Mesenteric fat pad (tissue), 1 donor: ENCODE measurements around the gene VAT1. TPM values are rescaled to one million over a fixed set of nuclear protein-coding genes. Genes with fewer than 3 reads are reported as not detected.
"Not testable (repeated sequence)": the region's sequence is repeated elsewhere in the genome, so short reads cannot be mapped to it uniquely, and the experiment has no call there.

Experiments used
- DNase-seq: peaks from one replicate; pipeline ENCODE4 v3.0.0-alpha.2; 2020; ENCODE audit warnings: low spot score
- total RNA-seq: library from RNA; stranded (reverse); fragmentation: NEBNext Ultra II Directional; extraction: Animal tissue kit (Norgen Biotek cat#: 25700); gene quantifications from one replicate; pipeline ENCODE4 v1.2.1, GENCODE V29; 2021
- donor health status: DM: yes; HTN: yes; CAD: no.

Gene VAT1
- total RNA-seq, 1 donor from 2014 or later: 315 TPM

GRCh38 chr17:42975701-42976100, 46.5 kb downstream of the VAT1 start:
- peak; percentile 20 for DNase-seq

GRCh38 chr17:42975265-42975664, 46.9 kb downstream of the VAT1 start:
- no peak for DNase-seq

- not testable (repeated sequence) for DNase-seq
These were observed 48.9 kb downstream of the VAT1 start for GRCh38 chr17:42973323-42973722.

GRCh38 chr17:42971589-42971988, 50.6 kb downstream of the VAT1 start:
- peak; percentile 69 for DNase-seq

- DNase-seq: no peak
These were observed 53.1 kb downstream of the VAT1 start for GRCh38 chr17:42969001-42969581.

GRCh38 chr17:42967925-42968324, 54.3 kb downstream of the VAT1 start:
- no peak for DNase-seq

Other genes starting within 250 kb of the VAT1 start
- gene VPS25, start 248.9 kb downstream of the VAT1 start, total RNA-seq: 41.1 TPM
- not detected for gene WNK4, start 241.8 kb downstream of the VAT1 start, total RNA-seq
- gene COA3, start 223.7 kb downstream of the VAT1 start, total RNA-seq: 56.7 TPM
- not detected for gene CNTD1, start 223.5 kb downstream of the VAT1 start, total RNA-seq
- gene BECN1, start 198.1 kb downstream of the VAT1 start, total RNA-seq: 82.0 TPM
- gene PSME3, start 189.0 kb downstream of the VAT1 start, total RNA-seq: 144 TPM
- 10.5 TPM for gene AOC2, start 177.8 kb downstream of the VAT1 start, total RNA-seq
- 528 TPM for gene AOC3, start 171.2 kb downstream of the VAT1 start, total RNA-seq
- not detected for gene G6PC1, start 121.6 kb downstream of the VAT1 start, total RNA-seq
- 39.2 TPM for gene AARSD1, start 57.9 kb downstream of the VAT1 start, total RNA-seq
- gene PTGES3L, start 42.3 kb downstream of the VAT1 start, total RNA-seq: not detected
- gene RUNDC1, start 41.8 kb downstream of the VAT1 start, total RNA-seq: 10.6 TPM
- gene RPL27, start 24.0 kb downstream of the VAT1 start, total RNA-seq: 838 TPM
- 33.5 TPM for gene IFI35, start 15.6 kb downstream of the VAT1 start, total RNA-seq
- gene RND2, start 2.8 kb upstream of the VAT1 start, total RNA-seq: 0.45 TPM
- gene BRCA1, start 103.0 kb upstream of the VAT1 start, total RNA-seq: 3.4 TPM
- 57.1 TPM for gene NBR1, start 148.8 kb upstream of the VAT1 start, total RNA-seq
- 25.4 TPM for gene TMEM106A, start 189.5 kb upstream of the VAT1 start, total RNA-seq
- not detected for gene CCDC200, start 206.2 kb upstream of the VAT1 start, total RNA-seq
- gene RNU2-1, start 211.6 kb upstream of the VAT1 start, total RNA-seq: 7,388 TPM